OCI-LY1 (cell line): ENCODE measurements around the gene ARHGEF4.

Experiments used
- H2AFZ ChIP-seq: fragments of 200-600 bp; sonication (generic), shearing (Covaris generic); 2 replicates; pipeline ENCODE4 v1.6.0; 2014; ENCODE audit warnings: antibody characterized with exemption, mild to moderate bottlenecking, low read length
- H3F3A ChIP-seq: fragments of 200-600 bp; sonication (generic), shearing (Covaris generic); 2 replicates; pipeline ENCODE4 v1.6.0; 2014; ENCODE audit warnings: mild to moderate bottlenecking, antibody characterized with exemption, low read length, moderate library complexity; ENCODE audit not compliant: insufficient read depth
- H3K27ac ChIP-seq: fragments of 200-600 bp; sonication (generic); 2 replicates; pipeline ENCODE4 v1.5.1; 2014; ENCODE audit warnings: low read length, mixed run types, mild to moderate bottlenecking, low read depth; ENCODE audit not compliant: poor library complexity, severe bottlenecking
- H3K27me3 ChIP-seq: fragments of 200-600 bp; sonication (generic); 2 replicates; pipeline ENCODE4 v1.6.0; 2014; ENCODE audit warnings: antibody characterized with exemption, mild to moderate bottlenecking, low read length, moderate library complexity; ENCODE audit not compliant: insufficient read depth
- H3K36me3 ChIP-seq: fragments of 200-600 bp; sonication (generic); 2 replicates; pipeline ENCODE4 v1.6.1; 2014; ENCODE audit warnings: mild to moderate bottlenecking, antibody characterized with exemption, low read length, moderate library complexity, mixed read lengths; ENCODE audit not compliant: insufficient read depth
- H3K4me1 ChIP-seq: fragments of 200-600 bp; sonication (generic); 2 replicates; pipeline ENCODE4 v1.5.1; 2014; ENCODE audit warnings: mild to moderate bottlenecking, low read length, moderate library complexity; ENCODE audit not compliant: insufficient read depth, severe bottlenecking
- H3K4me2 ChIP-seq: fragments of 200-600 bp; sonication (generic), shearing (Covaris generic); 2 replicates; pipeline ENCODE4 v1.6.1; 2014; ENCODE audit warnings: low read length
- H3K4me3 ChIP-seq: fragments of 200-600 bp; sonication (generic); 2 replicates; pipeline ENCODE4 v1.5.1; 2014; ENCODE audit warnings: low read length, low read depth, mild to moderate bottlenecking, mixed read lengths; ENCODE audit not compliant: poor library complexity, severe bottlenecking
- H3K79me2 ChIP-seq: fragments of 200-600 bp; shearing (Covaris generic); 2 replicates; pipeline ENCODE4 v1.6.1; 2016; ENCODE audit warnings: mixed run types, low read length, mixed read lengths; ENCODE audit not compliant: insufficient read depth
- H3K9ac ChIP-seq: fragments of 200-600 bp; sonication (generic), shearing (Covaris generic); 2 replicates; pipeline ENCODE4 v1.6.1; 2014; ENCODE audit warnings: mild to moderate bottlenecking, low read length, mixed read lengths
- H3K9me2 ChIP-seq: fragments of 200-600 bp; sonication (generic), shearing (Covaris generic); 2 replicates; pipeline ENCODE4 v1.6.1; 2014; ENCODE audit warnings: low read depth, mild to moderate bottlenecking, low read length, mixed read lengths
- H3K9me3 ChIP-seq: fragments of 200-600 bp; shearing (Covaris generic); 2 replicates; pipeline ENCODE4 v1.6.1; 2014; ENCODE audit warnings: low read length, mixed read lengths
- H4K20me1 ChIP-seq: fragments of 200-600 bp; sonication (generic), shearing (Covaris generic); 2 replicates; pipeline ENCODE4 v1.6.0; 2016; ENCODE audit warnings: mild to moderate bottlenecking, low read length; ENCODE audit not compliant: insufficient read depth
- CTCF ChIP-seq: fragments of 200-600 bp; sonication (generic), shearing (Covaris generic); IDR thresholded peaks from 2 replicates; pipeline ENCODE4 v1.5.1; 2017; ENCODE audit warnings: mild to moderate bottlenecking, antibody characterized with exemption, low read length, moderate library complexity, mixed read lengths
- EZH2 ChIP-seq: fragments of 200-600 bp; sonication (generic), shearing (Covaris generic); IDR thresholded peaks from 2 replicates; pipeline ENCODE4 v1.8.0; 2017; ENCODE audit warnings: borderline replicate concordance, mixed run types, mild to moderate bottlenecking, antibody characterized with exemption, low read length, moderate library complexity, mixed read lengths

ARHGEF4 gene

GRCh38 chr2:130813722-130814121 is 23.0 kb upstream of the ARHGEF4 start:
- H3K79me2 ChIP-seq: no peaks in the 10 kb centered on the region
- H2AFZ ChIP-seq: no peak overlapping the region
- no peak for TF ChIP-seq EZH2
- TF ChIP-seq CTCF: no peak

GRCh38 chr2:130814931-130815680 is 21.6 kb upstream of the ARHGEF4 start:
- Histone ChIP-seq H2AFZ (no peak overlapping the region), H3K4me2 (no peak overlapping the region), H3K9me3 (no peaks in the 10 kb centered on the region), H3K79me2 (no peaks in the 10 kb centered on the region), H3K9me2 (no peaks in the 10 kb centered on the region), H3K4me1 (no peaks in the 10 kb centered on the region), H3K4me3 (no peak overlapping the region), H3K9ac (no peak overlapping the region), H3K36me3 (no peaks in the 10 kb centered on the region), H3K27me3 (0 out of 2 replicates have a peak, but pooled peaks cover 11% of the 10 kb centered on the region), H3F3A (no peaks in the 10 kb centered on the region), H3K27ac (no peak overlapping the region), H4K20me1 (no peaks in the 10 kb centered on the region)
- TF ChIP-seq EZH2 (no peak), CTCF (no peak)

More at GRCh38 chr2:130813722-130814121, 23.0 kb upstream of the ARHGEF4 start:
- Histone ChIP-seq H3K4me1 (no peaks in the 10 kb centered on the region), H3F3A (no peaks in the 10 kb centered on the region), H3K4me2 (no peak overlapping the region), H3K27ac (no peak overlapping the region), H4K20me1 (no peaks in the 10 kb centered on the region), H3K9me3 (no peaks in the 10 kb centered on the region), H3K9ac (no peak overlapping the region), H3K27me3 (0 out of 2 replicates have a peak, but pooled peaks cover 6% of the 10 kb centered on the region), H3K4me3 (no peak overlapping the region), H3K36me3 (no peaks in the 10 kb centered on the region), H3K9me2 (no peaks in the 10 kb centered on the region)

GRCh38 chr2:130818809-130819208 is 17.9 kb upstream of the ARHGEF4 start:
- TF ChIP-seq CTCF (no peak), EZH2 (no peak)
- Histone ChIP-seq H3K27me3 (peaks cover 14% of the 10 kb centered on the region; the same call in 1 of the 2 replicates), H3K9me3 (no peaks in the 10 kb centered on the region), H4K20me1 (no peaks in the 10 kb centered on the region), H3K27ac (no peak overlapping the region), H3K9ac (no peak overlapping the region), H3K79me2 (no peaks in the 10 kb centered on the region), H3K4me3 (no peak overlapping the region), H3F3A (no peaks in the 10 kb centered on the region), H3K4me2 (no peak overlapping the region), H3K36me3 (no peaks in the 10 kb centered on the region), H3K4me1 (no peaks in the 10 kb centered on the region), H2AFZ (no peak overlapping the region), H3K9me2 (no peaks in the 10 kb centered on the region)
